PFSK-1 (cell line): Measurements from ENCODE around the gene STAC2.

Source experiments
- POLR2AphosphoS5 ChIP-seq: IDR thresholded peaks from 2 replicates; pipeline ENCODE4 v1.6.1; 2012; ENCODE audit warnings: low read depth, mild to moderate bottlenecking, control low read depth, low read length, moderate library complexity
- SIN3A ChIP-seq: IDR thresholded peaks from 2 replicates; pipeline ENCODE4 v1.6.1; 2012; ENCODE audit warnings: mild to moderate bottlenecking, low read length, moderate library complexity, borderline replicate concordance; ENCODE audit not compliant: insufficient read depth

DNA sequence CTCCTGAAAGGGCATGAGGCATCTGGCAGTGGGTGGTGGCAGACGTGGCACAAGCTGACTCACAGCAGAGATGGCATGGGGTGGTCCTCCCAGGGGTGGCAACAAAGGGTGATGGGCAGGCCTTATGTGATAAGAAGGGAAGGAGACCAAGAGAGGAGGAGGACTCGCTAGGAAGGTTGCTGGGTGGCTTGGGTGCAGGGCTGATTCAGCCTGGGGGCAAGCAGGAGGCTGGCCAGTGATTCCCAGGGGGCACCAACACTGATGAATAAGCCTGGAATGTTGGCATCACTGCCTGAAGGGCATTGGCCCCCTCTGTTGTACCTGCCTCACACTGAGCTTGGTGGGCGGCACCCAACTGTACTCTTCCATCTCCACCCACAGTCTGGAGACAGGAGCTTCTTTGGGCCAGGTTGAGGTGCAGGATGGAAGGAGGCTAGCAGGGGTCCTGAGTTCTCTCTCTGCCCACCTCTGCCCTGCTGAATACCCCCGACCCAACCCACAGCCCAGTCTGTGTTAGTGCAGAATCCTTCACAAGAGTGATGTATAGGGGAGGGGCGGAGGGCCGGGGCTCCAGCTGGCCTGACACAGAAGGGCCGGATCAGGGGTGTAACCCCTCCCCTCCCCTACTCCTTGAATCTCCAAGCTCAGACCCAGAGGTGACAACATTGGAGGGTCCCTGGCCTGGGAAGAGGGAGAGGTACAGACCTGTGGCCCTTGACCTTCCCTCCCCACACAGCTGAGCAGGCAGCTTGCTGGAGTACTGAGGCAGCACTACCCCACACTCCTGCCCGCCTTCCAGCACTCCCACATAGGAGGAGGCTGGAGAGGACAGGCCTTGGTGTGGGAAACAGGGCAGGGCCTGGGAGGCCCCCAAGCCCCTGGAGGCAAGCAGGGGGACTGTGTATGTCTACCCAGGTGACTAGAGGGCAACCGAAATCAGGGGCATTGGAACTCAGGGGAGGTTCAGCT is 2.6 kb downstream of the STAC2 start:
- TF ChIP-seq POLR2AphosphoS5 (no peak), SIN3A (no peak)
